SK-N-MC (cell line): ENCODE results near the gene NENF.

Experiments
- EZH2 ChIP-seq: fragments of 200-600 bp; sonication (generic); IDR thresholded peaks from one replicate; pipeline ENCODE4 v1.6.1; 2017; ENCODE audit warnings: antibody characterized with exemption
- POLR2AphosphoS5 ChIP-seq: IDR thresholded peaks from 2 replicates; pipeline ENCODE4 v1.6.1; 2012; ENCODE audit warnings: mild to moderate bottlenecking, low read depth, low read length, borderline replicate concordance

GRCh38 chr1:212458817-212459216 lies 26.1 kb downstream of the NENF start:
- TF ChIP-seq EZH2 (no peak), POLR2AphosphoS5 (no peak)
